HK-2 (cell line): ENCODE results near the gene NLRP12.
"Not testable (repeated sequence)": the region's sequence is repeated elsewhere in the genome, so short reads cannot be mapped to it uniquely, and the experiment has no call there.

Experiments
- DNase-seq: peaks from one replicate; pipeline ENCODE4 v3.0.0-alpha.2; 2018; ENCODE audit not compliant: unreplicated experiment

NLRP12 gene

GRCh38 chr19:53780506-53780905 lies 43.6 kb downstream of the NLRP12 start:
- no peak for DNase-seq

DNA sequence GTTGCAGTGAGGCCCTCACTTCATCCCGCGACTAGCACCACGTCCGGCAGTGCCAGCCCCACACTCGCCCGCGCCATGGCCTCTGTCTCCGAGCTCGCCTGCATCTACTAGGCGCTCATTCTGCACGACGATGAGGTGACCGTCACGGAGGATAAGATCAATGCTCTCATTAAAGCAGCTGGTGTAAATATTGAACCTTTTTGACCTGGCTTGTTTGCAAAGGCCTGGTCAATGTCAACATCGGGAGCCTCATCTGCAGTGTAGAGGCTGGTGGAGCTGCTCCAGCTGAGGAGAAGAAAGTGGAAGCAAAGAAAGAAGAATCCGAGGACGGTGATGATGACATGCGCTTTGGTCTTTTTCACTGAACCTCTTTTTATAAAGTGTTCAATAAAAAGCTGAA lies 48.6 kb downstream of the NLRP12 start:
- no peak for DNase-seq

DNA sequence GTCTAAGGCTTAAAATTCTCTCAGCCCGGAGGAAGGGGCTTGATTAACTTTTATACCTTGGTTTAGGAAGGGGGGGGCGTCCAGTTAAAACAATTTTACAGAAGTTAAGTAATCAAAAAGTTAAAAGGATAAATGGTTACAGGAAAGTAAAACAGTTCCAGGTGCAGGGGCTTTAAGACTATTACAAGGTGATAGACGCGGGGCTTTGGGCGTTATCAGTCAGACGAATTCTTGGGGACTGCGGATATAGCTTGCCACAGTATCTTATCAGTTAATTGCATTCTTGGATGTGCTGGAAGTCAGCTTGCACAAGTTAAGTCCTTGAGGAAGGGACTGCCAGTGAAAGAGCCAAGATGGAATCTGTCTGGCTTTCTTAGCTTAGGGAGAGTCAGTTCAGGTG lies 49.6 kb downstream of the NLRP12 start:
- not testable (repeated sequence) for DNase-seq

GRCh38 chr19:53773999-53774398 lies 50.1 kb downstream of the NLRP12 start:
- DNase-seq, result no peak

DNA sequence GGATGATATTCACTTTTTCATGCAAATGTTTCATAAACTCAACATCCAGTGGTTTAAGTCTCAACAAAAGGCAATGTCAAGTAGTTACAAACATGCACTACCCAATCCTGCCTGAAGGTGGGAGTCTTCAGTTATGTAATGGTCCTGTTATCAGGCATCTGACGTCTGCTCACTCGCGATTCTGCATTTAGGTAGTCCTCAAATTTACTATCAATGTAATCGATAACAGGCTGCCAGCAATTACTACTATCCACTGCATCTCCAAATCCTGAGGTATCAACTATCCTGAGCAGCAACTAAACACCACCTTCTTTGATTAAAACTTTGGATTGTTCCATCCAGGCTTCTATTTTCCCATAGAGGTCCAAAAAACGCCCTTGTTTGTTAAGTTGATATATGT lies 51.2 kb downstream of the NLRP12 start:
- peak; percentile 37 for DNase-seq

DNA sequence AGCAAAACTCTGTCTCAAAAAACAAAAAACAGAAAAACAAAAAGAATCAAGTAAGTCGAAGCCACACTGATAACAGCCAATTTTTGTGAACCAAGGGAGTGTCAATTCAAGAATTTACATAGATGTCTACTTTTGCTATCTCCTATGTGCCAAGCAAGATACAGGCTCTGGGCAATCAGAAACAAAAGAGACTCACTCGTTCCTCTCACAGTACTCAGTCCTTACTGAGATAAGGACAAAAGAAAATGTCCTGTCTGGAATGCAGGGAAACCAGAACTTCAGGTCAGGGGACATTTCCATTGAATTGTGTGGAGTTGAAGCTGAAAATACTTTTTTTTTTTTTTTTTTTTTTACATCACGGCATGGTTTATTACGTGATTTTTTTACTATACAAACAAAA lies 53.0 kb downstream of the NLRP12 start:
- DNase-seq, result no peak

- DNase-seq, result not testable (repeated sequence)
These were observed 54.3 kb downstream of the NLRP12 start for GRCh38 chr19:53769696-53770309.

- DNase-seq, result no peak
These were observed 55.7 kb downstream of the NLRP12 start for GRCh38 chr19:53768401-53768800.

- DNase-seq, result not testable (repeated sequence)
These were observed 65.1 kb downstream of the NLRP12 start for GRCh38 chr19:53758991-53759390.
